Hematopoietic multipotent progenitor cell treated with erythropoietin and hydrocortisone succinate and interleukin-3 and kit ligand, for 4 days (in vitro differentiated cells): ENCODE data around the gene ZNF526.
A peak's percentile ranks its signal among the peaks of the same experiment; 100 is the strongest.

Source experiments
- DNase-seq: peaks from one replicate; pipeline ENCODE4 v3.0.0-alpha.2; 2015

ZNF526 gene

DNA sequence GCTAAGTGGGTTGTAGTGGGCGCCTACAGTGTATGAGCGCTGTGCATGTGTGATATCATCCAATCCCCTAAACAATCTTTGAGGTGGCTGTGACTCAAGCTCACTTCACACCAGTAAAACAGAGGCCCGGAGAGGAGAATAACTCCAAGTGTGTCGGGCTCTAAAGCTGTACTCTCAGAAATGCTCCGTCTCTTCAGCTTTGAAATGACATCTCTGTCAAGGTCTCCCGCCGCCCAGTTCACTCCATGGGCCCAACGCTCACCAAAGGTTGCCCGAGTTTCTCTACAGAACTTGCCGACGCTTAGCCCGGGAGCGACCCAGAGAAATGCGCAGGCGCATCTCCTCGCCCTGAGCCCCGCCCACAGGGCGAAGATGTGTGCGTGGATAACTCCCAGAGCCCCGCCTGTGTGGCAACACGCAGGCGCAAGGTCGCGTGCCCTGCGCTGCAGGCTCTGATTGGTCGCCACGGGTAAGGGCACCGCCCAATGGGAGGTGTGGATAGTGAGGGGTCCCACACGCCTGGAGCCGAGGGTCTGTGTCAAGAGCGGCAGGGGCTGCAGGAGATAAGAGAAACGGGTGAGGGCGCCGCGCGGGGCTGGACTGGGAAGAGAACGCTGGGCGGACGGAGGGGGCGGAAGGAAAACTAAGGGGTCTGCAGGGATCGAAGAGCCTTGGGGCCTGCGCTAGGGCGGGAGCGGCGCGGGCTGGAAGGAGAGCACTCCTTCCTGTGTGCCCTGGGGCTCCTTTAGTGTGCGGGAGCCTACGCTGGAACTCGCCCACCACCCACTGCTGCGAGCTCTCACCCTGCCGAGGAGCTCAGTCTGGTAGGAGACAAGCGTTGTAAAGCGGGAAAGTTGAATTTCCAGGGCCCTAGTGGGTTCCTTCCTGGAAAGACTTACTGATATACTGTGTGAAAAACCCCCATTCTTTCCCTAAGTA is at the start of gene ZNF526:
ZNF526 (plus strand) TSS at position 501 of the 939 bp plus-strand sequence. CDS start 4,092 bp downstream, outside the sequence.
- peak; percentile 99 for DNase-seq

GRCh38 chr19:42170715-42171114 is 49.4 kb upstream of the ZNF526 start:
- no peak for DNase-seq

GRCh38 chr19:42172261-42172660 is 47.9 kb upstream of the ZNF526 start:
- DNase-seq, result no peak

DNA sequence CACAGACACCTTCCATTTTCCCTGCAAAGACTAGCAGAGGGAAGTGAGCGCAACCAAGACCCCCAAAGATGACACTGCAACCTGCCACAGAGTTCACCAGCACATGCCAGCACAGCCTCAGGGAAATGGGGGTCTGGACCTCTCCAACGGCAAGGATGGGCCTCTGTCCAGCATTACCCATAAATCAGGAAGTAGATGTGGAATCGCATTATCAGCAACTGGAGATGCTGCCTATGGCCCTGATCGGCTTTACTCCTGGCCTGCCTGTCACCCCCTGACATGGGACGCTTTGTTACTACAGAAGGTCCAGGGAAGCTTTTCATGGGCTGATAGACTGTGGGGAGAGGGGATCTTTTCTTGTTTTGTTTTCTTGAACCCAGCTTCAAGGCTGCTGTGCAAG is 46.4 kb upstream of the ZNF526 start:
- no peak for DNase-seq

- no peak for DNase-seq
Measured at GRCh38 chr19:42174188-42174587, 45.9 kb upstream of the ZNF526 start.

DNA sequence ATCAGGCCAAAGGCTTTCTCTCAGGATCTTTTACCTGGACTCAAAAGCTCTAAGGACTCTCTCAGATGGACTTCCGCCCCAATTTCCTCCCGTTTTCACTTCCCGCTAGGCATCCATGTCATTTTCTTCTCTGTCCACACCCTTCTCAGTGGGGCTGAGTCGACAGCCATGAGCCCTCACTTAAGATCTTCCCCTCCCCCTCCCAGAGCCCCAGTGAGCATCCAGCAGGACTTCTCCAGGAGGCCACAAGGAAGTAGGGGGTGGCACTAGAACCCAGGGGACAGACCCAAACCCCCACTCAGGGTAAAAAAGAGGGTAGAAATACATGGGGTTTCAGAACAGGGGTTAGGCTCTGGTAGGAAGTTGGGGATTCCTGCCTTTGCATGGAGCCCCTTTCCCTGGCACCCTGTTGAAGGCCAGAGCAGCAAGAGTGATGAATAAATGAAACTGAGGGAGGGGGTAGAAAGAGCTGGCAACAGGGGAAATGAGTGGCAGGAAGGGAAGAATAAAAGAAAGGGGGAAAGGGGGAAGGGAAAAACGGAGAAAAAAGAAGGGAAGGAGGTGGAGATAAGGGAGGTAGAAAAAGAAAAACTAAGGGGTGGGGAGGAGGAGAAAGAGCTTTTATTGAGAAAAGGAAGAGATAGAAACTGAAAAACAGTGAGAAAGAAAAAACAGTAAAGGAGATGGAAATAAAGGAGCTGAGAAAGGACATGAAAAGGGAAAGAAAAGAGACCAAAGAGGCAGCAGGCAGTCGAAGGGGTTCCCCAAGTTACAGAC is 45.0 kb upstream of the ZNF526 start:
- DNase-seq, result no peak

- DNase-seq, result no peak
Measured at GRCh38 chr19:42175952-42176648, 44.0 kb upstream of the ZNF526 start.

- DNase-seq, result no peak
Measured at GRCh38 chr19:42176649-42176989, 43.5 kb upstream of the ZNF526 start.

- DNase-seq, result peak; percentile 88
Measured at GRCh38 chr19:42176990-42177685, 43.0 kb upstream of the ZNF526 start.

- DNase-seq, result no peak
Measured at GRCh38 chr19:42177686-42178019, 42.5 kb upstream of the ZNF526 start.

DNA sequence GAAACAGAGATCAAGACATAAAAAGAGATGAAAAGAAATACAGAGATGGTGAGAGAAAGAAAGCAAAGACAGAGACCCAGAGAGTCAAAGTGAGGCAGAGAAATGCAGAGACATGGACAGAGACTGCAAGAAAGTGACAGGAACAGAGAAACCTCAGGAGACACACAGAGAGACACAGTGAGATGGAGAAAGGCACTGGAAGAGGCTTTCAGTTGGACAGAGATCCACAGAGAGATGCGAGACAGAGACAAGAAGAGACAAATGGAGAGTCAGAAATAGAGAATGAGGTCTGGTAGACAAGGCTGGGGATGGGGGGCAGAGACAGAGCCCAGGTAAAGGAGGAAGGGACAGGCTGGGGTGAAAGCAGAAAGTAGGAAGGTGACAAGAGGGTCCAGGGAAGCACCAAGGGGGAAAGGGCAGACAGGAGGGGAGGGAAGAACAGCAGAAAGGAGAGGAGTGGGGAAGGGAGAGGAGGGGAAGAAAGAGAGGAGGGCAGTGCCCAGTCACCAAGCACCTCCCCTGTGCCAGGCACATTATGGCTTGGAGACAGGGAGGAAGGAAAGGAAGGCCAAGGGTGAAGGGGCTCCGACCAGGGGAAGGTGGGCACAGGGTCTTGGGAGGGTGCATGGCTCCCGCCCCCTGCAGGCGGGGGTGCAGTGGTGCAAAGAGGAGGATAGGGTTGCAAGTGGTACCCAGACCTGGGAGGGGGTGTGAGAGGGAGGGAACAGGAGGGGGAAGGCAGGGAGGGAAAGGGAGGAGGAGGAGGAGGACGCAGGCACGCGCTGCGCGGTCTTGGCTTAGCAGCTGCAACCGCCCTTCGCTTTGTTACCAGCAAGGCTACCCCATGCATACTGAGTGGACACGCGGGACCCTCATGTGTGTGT is 41.1 kb upstream of the ZNF526 start:
- DNase-seq, result peak; percentile 54

DNA sequence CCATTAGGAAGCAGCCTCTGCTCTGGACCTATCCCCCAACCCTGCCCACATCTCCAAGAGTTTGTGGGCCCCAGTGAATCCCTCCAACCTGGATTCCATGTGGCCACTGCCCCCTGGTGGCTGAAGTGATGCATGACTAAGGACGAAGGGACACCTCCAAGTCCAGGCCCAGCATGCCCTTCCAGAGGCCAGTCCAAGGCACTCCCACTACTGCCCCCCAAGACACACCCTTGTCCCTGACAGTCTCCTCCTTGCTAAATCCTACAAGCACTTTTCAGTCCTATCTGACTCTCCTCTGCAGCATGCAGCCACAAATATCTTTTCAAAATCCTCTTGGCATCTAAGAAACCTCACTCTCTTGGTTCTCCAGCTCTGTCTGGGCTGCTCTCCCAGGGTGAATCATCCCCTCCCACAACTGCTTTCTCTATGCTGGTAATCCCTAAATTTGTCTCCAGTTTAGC is 35.7 kb upstream of the ZNF526 start:
- DNase-seq, result peak; percentile 85

GRCh38 chr19:42185277-42185676 is 34.8 kb upstream of the ZNF526 start:
- DNase-seq, result peak; percentile 74

DNA sequence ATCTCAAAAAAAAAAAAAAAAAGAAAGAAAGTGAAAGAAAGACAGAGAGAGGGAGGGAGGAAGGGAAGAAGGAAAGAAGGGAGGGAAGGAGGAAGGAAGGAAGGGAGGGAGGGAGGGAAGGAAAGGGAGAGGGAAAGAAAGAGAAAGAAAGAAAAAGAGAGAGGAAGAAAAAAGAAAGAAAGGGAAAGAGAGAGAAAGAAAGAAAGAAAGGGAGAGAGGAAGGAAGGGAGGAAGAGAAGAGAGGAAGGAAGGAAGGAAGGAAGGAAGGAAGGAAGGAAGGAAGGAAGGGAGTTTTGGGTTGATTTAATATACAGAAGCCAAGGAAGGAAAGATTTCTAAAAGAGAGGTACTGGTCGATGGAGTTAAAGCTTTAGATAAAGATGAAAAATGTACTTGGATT is 31.4 kb upstream of the ZNF526 start:
- DNase-seq, result no peak

- no peak for DNase-seq
Measured at GRCh38 chr19:42189133-42189532, 31.0 kb upstream of the ZNF526 start.

GRCh38 chr19:42191330-42191729 is 28.8 kb upstream of the ZNF526 start:
- DNase-seq, result no peak

- no peak for DNase-seq
Measured at GRCh38 chr19:42191855-42192254, 28.3 kb upstream of the ZNF526 start.

DNA sequence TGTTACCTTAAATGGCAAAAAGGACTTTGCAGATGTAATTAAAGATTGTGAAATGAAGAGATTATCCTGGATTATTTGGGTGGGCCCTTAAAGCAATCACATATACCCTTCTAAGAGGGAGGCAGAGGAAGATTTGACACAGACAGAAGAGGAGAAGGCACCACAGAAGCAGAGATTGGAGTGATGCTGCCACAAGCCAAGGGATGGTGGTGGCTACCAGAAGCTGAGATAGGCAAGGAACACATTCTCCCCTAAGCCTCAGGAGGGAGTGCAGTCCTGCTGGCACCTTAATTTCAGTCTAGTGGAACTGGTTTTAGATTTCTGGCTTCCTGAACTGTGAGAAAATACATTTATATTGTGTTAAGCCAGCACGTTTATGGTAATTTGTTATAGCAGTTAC is 26.8 kb upstream of the ZNF526 start:
- DNase-seq, result no peak

GRCh38 chr19:42193706-42194105 is 26.4 kb upstream of the ZNF526 start:
- no peak for DNase-seq

DNA sequence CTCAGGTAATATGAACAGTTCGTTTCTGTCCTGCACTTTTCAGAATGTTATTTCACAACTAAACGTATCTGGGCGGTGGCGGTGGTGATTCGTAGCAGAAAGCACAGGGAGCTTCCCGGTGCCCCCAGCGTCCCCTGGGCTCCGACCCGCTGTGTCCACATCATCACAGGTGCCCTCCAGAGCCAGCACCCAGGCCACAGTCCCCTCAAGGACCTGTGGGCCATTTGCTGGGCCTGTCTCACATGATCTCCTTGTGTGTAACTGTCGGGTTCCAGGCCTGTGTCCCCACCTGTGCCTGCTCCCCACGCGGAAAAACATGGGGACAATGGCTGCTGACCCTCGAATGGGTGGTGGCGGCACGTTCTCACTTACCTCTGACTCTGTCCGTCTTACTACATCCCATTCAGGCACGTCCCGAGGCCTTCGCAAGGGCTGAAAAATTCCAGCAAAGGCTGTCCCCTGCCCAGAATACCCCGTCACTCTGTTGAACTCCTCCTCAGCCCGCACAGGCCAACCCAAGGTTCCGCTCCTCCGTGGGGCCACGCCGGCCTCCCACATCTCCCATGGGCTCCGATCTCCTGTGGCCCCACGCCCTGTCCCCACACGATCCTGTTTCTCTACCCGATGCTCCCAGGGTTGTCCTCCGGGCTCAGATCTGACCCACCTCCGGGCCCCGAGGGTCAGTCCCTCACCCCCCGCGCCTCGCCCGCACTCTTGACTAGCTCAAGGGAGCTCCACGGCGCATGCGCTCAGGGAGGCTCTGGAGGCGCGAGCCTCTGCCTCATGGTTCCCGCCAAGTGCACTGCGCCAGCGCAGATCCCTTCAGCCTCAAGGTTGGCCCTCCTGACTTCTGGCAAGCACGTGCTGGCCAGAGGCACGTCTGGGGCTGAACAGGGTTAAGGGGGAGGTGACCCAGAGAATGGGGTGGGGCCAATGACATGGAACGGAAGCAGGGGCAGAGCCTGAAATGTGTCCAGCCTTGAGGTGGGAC is 23.8 kb upstream of the ZNF526 start:
- peak; percentile 59 for DNase-seq
